GM21576 (cell line): ENCODE measurements around the gene ADCY10.
"Not testable (repeated sequence)": the region's sequence is repeated elsewhere in the genome, so short reads cannot be mapped to it uniquely, and the experiment has no call there.

Source experiments
- ATAC-seq: cut with Tn5 transposase; IDR thresholded peaks from one replicate; pipeline ENCODE4 v1.9.1; 2021; ENCODE audit warnings: mild to moderate bottlenecking, moderate library complexity; ENCODE audit not compliant: unreplicated experiment

The ADCY10 gene

GRCh38 chr1:167913895-167914496 lies at the start of gene ADCY10:
Gene ADCY10, minus strand, starts transcription at chr1:167914134. Its CDS starts 8,994 bp downstream, at chr1:167905140.
- no peak for ATAC-seq

GRCh38 chr1:167957710-167958109 lies 43.8 kb upstream of the ADCY10 start:
- ATAC-seq = no peak

GRCh38 chr1:167955915-167956314 lies 42.0 kb upstream of the ADCY10 start:
- no peak for ATAC-seq

GRCh38 chr1:167950569-167950968 lies 36.6 kb upstream of the ADCY10 start:
- no peak for ATAC-seq

- no peak for ATAC-seq
Observed at GRCh38 chr1:167949785-167950184, 35.9 kb upstream of the ADCY10 start.

GRCh38 chr1:167947733-167948132 lies 33.8 kb upstream of the ADCY10 start:
- no peak for ATAC-seq

- ATAC-seq = no peak
Observed at GRCh38 chr1:167943541-167943940, 29.6 kb upstream of the ADCY10 start.

- ATAC-seq = no peak
Observed at GRCh38 chr1:167940264-167940663, 26.3 kb upstream of the ADCY10 start.

- no peak for ATAC-seq
Observed at GRCh38 chr1:167938080-167938636, 24.2 kb upstream of the ADCY10 start.

GRCh38 chr1:167937709-167938010 lies 23.7 kb upstream of the ADCY10 start:
- no peak for ATAC-seq

GRCh38 chr1:167936930-167937708 lies 23.2 kb upstream of the ADCY10 start, which contains the start of gene MPC2:
Gene MPC2, minus strand, starts transcription at chr1:167937072. Its CDS starts 1,231 bp downstream, at chr1:167935841.
- ATAC-seq = peak; percentile 16

GRCh38 chr1:167936068-167936929 lies 22.4 kb upstream of the ADCY10 start, which contains the start of gene DCAF6:
Gene DCAF6, plus strand, starts transcription at chr1:167936683. Its CDS starts 229 bp downstream, at chr1:167936912.
- peak; percentile 70 for ATAC-seq

GRCh38 chr1:167935216-167936067 lies 21.5 kb upstream of the ADCY10 start:
- ATAC-seq = peak; percentile 18

- no peak for ATAC-seq
Observed at GRCh38 chr1:167934426-167935215, 20.7 kb upstream of the ADCY10 start.

GRCh38 chr1:167933788-167934187 lies 19.9 kb upstream of the ADCY10 start:
- ATAC-seq = no peak

GRCh38 chr1:167929725-167930124 lies 15.8 kb upstream of the ADCY10 start:
- no peak for ATAC-seq

- ATAC-seq = not testable (repeated sequence)
Observed at GRCh38 chr1:167928919-167929318, 15.0 kb upstream of the ADCY10 start.

- ATAC-seq = no peak
Observed at GRCh38 chr1:167928457-167928852, 14.5 kb upstream of the ADCY10 start.

GRCh38 chr1:167927046-167927754 lies 13.3 kb upstream of the ADCY10 start:
- no peak for ATAC-seq
